H1 (cell line): ENCODE measurements around the gene AAR2. TPM values are rescaled to one million over a fixed set of nuclear protein-coding genes. Genes with fewer than 3 reads are reported as not detected.

Experiments
- BACH1 ChIP-seq: IDR thresholded peaks from 2 replicates; pipeline ENCODE4 v1.6.1; 2012; ENCODE audit warnings: low read length, improper control_type of control experiment
- CBX5 ChIP-seq: fragments of 300-800, 300-1000 bp; sonication (generic); IDR thresholded peaks from 2 replicates; pipeline ENCODE4 v1.7.1; 2016; ENCODE audit warnings: antibody characterized with exemption, low read length, low read depth
- CHD7 ChIP-seq: fragments of 300-600 bp; sonication (generic); IDR thresholded peaks from 2 replicates; pipeline ENCODE4 v1.7.1; 2012; ENCODE audit warnings: low read length, moderate library complexity, mild to moderate bottlenecking, inconsistent platforms; ENCODE audit not compliant: insufficient replicate concordance
- EGR1 ChIP-seq: IDR thresholded peaks from 2 replicates; pipeline ENCODE4 v1.6.1; 2011; ENCODE audit warnings: low read depth, low read length, borderline replicate concordance
- FOSL1 ChIP-seq: IDR thresholded peaks from 2 replicates; pipeline ENCODE4 v1.6.1; 2011; ENCODE audit warnings: mild to moderate bottlenecking, low read depth, low read length, moderate library complexity; ENCODE audit not compliant: insufficient read depth
- GABPA ChIP-seq: IDR thresholded peaks from 2 replicates; pipeline ENCODE4 v1.6.1; 2011; ENCODE audit warnings: mild to moderate bottlenecking, low read length, moderate library complexity, borderline replicate concordance; ENCODE audit not compliant: insufficient read depth
- KDM4A ChIP-seq: IDR thresholded peaks from one replicate; pipeline ENCODE4 v1.7.1; 2012; ENCODE audit warnings: low read depth, mild to moderate bottlenecking, moderate library complexity, low read length, inconsistent platforms; ENCODE audit not compliant: severe bottlenecking
- PHF8 ChIP-seq: fragments of 200-600 bp; sonication (generic); conservative IDR thresholded peaks from 2 replicates; pipeline ENCODE4 v1.7.1; 2012; ENCODE audit warnings: low read depth, mild to moderate bottlenecking, inconsistent platforms, low read length, moderate library complexity
- RXRA ChIP-seq: IDR thresholded peaks from 2 replicates; pipeline ENCODE4 v1.6.1; 2011; ENCODE audit warnings: low read depth, mild to moderate bottlenecking, low read length, moderate library complexity; ENCODE audit not compliant: insufficient read depth
- SIX5 ChIP-seq: IDR thresholded peaks from 2 replicates; pipeline ENCODE4 v1.6.1; 2011; ENCODE audit warnings: mild to moderate bottlenecking, low read depth, low read length
- TAF1 ChIP-seq: IDR thresholded peaks from 2 replicates; pipeline ENCODE4 v1.6.1; 2011; ENCODE audit warnings: mild to moderate bottlenecking, low read depth, low read length
- polyA plus RNA-seq, 7 experiments: library from polyadenylated mRNA; depleted of rRNA in 3 of 7; stranded (reverse) in 5 of 7; unstranded in 2 of 7; fragments of >200 nt in 5 of 7; fragments of 200-250 nt in 2 of 7; gene quantifications; 1 replicate in 5 of 7; 2 replicates in 1 of 7; 4 replicates in 1 of 7; pipeline versions ENCODE4 v1.2.1 to v1.2.3, GENCODE V29; 2011 to 2013; ENCODE audit warnings: missing spikeins in 2 of 7, mixed read lengths in 2 of 7
- total RNA-seq: library from RNA; stranded (reverse); fragmentation: NEBNext Ultra II Directional; extraction: Animal tissue kit (Norgen Biotek cat#: 25700); gene quantifications from 2 replicates; pipeline ENCODE4 v1.2.1, GENCODE V29; 2021

Gene AAR2
- total and polyA plus RNA-seq, 2 of the 8 experiments (the other 6 are each of a cell fraction or from before 2014, with no cell fraction given) = 25.5 to 36.1 TPM

GRCh38 chr20:36193977-36194712 lies 42.1 kb upstream of the AAR2 start (continued):
- TF ChIP-seq CHD7 (no peak), PHF8 (no peak), TAF1 (no peak), BACH1 (no peak), KDM4A (no peak), CBX5 (no peak), GABPA (no peak), RXRA (no peak), SIX5 (no peak), EGR1 (no peak), FOSL1 (no peak)
